ENCODE measurements around the gene ULK1. TPM values are rescaled to one million over a fixed set of nuclear protein-coding genes. Genes with fewer than 3 reads are reported as not detected.

Gene ULK1
- 80.7 TPM for total RNA-seq

DNA sequence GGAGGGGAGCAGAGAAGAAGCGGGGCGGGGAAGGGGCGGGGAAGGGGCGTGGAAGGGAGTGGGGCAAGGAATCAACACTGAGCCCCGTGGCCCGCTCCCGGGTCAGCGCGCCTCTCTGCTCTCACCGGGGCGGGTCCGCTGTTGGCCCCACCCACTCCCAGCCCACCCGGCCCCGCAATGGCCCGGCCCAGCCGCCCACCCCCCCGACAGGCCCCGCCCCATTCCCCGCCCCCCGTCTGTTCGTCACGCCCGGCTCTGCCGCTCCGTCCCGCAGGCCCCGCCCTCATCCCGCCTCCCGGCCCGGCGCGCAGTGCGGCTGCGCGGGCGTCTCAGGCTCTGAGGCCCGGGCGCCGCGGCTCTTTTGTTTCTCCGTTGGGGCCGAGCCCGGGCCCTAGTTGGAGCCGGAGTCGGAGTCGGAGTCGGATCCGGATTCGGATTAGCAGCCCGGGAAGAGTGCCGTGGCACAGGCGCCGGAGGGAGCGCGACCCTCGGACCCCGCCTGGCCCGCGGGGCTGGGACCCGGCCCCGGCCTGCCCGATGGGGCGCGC, at the start of gene ULK1:
TSS of gene ULK1 (plus strand) at position 310 of the 548 bp plus-strand sequence. CDS start 380 bp downstream, outside the sequence.
- peak; percentile 94 for DNase-seq (ENCODE audit: low spot score)

DNA sequence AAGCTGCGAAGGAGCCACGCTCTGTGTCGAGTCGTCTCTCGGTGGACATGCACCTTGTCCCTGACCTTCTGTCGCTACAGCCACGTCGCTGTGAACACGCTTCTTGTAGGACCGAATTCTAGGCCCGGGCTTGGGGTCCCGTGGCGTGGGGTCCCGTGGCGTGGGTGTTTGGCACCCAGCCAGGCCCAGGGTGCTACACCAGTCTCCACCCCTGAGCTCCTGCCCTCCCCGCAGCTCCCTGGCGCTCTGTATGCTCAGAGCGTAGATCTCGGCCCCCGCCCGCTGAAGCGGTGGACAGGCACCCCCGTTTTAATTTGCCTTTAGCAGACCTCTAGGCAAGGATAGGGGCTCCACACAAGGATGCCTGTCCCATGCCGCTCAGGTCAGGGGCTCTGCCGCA, 49.8 kb upstream of the ULK1 start:
- DNase-seq (ENCODE audit: low spot score): no peak

DNA sequence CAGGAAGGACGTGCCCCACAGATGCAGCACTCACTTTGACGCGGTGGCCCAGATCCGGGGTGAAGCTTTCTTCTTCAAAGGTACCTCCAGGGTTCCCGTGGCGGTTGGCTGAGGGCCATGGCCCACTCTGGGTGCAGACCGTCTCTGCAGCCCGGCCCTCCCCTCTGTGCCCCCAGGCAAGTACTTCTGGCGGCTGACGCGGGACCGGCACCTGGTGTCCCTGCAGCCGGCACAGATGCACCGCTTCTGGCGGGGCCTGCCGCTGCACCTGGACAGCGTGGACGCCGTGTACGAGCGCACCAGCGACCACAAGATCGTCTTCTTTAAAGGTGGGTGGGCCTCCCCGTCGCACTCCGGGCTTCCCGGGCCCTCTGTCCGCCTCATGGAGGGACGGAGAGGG, 49.3 kb upstream of the ULK1 start:
- DNase-seq (ENCODE audit: low spot score): no peak

DNA sequence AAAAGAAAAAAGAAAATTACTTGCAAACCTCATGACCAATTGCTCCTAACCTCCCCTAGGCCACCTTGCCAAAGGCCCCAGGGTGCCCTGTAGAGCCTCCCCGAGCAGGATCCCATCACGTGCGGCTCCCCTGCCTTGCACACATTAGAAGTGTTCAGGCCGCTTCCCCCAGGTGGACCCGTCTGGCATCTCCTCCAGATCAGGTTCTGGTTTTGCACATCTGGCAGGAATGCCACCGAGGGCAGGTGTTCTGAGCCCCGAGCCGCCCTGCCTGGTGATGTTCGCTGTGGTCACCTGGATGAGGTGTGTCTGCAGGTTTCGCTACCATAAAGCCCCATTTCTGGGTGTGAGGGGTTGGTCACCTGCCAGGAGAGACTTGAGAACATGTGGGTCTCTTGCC, 47.0 kb upstream of the ULK1 start:
- DNase-seq (ENCODE audit: low spot score): no peak

DNA sequence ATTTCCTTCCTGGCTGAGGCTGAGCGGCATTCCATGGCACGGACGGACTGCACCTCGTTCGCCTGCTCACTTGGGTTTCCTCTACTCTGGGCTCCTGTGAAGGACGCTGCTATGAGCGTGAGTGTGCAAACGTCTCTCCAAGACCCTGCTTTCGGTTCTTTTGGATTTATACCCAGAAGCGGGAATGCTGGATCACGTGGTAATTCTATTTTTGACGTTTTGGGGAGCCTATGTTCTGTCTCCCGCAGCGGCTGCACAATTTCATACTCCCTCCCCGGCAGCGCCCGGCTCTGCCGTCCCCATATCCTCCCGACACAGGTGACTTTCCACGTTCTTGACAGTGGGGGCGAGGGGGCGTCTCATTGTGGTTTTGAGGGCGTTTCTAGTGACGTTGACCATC, 45.7 kb upstream of the ULK1 start:
- DNase-seq (ENCODE audit: low spot score): no peak

DNA sequence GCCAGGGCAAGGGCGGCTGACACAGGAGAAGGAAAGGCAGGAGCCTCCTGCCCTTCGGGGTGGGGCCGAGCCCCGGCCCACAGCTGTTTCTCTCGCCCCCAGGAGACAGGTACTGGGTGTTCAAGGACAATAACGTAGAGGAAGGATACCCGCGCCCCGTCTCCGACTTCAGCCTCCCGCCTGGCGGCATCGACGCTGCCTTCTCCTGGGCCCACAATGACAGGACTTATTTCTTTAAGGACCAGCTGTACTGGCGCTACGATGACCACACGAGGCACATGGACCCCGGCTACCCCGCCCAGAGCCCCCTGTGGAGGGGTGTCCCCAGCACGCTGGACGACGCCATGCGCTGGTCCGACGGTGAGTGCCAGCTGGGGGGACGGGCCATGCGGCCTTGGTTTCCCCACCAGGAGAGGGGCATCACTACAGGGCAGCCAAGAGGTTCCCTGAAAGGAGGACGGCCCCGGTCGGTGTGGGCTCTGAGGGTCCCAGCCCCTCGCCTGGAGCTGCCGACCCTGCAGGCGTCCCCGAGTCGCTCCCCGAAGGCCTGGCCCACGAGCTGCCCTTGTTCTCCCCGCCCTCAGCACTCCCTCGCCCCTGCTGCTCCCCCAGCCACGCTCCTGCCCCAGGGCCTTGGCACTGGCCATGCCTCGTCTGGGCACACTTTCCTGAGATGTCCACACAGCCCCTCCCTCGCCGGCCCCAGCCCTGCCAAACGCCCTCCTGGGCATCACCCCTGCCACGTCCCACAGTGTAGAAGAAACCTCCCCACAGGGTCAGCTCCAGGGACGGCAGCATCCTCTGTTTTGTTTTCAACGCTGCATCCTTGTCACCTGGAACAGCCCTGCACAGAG, 44.5 kb upstream of the ULK1 start:
- DNase-seq (ENCODE audit: low spot score): no peak

DNA sequence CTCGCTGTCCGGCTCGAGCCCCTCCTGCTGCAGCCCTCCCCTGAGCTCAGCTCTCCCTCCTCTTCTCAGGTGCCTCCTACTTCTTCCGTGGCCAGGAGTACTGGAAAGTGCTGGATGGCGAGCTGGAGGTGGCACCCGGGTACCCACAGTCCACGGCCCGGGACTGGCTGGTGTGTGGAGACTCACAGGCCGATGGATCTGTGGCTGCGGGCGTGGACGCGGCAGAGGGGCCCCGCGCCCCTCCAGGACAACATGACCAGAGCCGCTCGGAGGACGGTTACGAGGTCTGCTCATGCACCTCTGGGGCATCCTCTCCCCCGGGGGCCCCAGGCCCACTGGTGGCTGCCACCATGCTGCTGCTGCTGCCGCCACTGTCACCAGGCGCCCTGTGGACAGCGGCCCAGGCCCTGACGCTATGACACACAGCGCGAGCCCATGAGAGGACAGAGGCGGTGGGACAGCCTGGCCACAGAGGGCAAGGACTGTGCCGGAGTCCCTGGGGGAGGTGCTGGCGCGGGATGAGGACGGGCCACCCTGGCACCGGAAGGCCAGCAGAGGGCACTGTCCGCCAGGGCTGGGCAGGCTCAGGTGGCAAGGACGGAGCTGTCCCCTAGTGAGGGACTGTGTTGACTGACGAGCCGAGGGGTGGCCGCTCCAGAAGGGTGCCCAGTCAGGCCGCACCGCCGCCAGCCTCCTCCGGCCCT, 43.4 kb upstream of the ULK1 start:
- DNase-seq (ENCODE audit: low spot score): no peak

DNA sequence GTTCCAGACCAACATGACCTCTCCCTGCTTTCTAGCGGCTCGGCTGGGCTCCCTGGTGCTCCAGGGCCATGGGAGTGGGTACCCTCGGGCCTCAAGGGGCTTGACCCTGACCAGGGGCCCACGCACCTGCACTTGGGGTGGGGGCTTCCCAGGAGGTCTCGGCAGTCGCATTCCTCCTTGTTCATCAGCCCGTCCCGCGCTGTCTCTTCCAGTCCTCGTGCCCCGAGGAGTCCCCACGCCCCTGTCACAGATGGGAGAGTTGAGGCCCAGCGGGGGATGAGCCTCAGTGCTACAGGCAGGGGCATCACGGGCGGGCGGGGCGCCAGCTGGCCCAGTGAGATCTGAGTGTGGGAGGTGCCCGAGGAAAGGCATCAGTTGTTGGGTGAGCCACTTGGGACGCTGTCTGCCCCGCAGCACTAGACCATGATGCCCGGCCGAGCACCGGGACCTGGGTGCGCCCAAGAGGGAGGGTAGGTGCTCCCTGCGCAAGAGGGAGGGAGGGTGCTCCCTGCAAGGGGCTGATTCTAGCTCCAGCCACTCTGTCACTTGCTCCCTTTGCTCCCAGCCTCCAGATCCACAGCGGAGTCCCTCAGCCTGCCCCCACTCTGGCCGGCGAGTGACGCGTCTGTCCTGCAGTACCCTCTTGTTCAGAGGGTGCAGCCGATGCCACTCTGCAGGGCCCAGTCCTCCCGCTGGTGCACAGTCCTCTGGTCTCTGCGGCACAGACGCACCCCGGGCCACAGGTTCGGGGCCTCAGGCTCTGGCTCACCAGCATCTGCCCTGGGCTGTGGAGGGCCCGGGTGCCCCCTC, 42.5 kb upstream of the ULK1 start:
- DNase-seq (ENCODE audit: low spot score): no peak

DNA sequence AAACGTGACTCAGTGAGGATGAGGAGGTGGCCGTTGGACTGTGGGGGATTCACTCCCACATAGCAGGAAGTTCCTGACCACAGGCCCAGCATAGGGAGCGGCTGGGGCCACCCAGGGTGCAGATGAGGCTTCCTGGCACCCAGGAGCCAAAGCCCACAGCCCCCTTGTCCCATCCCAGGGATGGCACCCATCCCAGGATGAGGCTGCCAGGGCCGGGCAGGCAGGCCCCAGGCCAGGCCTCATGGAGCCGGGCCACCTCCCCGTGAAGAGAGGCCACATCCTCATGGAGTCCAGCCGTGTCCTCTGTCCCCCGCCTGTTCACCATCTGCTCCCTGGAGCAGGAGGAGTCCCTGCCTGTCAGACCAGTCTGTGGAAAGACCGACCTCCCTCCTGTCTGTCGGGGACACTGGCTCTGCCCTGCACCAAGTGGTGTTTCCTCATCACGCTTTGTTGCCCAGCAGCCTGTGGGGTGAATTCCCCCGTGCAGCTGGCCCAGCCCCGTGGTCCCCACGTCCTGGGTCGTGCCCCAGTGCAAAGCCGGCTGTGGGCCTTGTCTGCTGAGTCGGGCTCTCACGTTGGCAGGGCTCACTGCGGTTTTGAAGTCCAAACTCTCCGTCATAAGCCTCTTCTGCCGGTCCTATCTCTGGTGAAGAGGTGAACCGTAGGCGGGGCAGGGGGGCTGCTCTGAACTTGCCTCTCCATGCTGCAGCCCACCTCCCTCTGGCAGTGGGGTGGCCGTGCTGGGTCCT, 41.7 kb upstream of the ULK1 start:
- DNase-seq (ENCODE audit: low spot score): no peak

DNA sequence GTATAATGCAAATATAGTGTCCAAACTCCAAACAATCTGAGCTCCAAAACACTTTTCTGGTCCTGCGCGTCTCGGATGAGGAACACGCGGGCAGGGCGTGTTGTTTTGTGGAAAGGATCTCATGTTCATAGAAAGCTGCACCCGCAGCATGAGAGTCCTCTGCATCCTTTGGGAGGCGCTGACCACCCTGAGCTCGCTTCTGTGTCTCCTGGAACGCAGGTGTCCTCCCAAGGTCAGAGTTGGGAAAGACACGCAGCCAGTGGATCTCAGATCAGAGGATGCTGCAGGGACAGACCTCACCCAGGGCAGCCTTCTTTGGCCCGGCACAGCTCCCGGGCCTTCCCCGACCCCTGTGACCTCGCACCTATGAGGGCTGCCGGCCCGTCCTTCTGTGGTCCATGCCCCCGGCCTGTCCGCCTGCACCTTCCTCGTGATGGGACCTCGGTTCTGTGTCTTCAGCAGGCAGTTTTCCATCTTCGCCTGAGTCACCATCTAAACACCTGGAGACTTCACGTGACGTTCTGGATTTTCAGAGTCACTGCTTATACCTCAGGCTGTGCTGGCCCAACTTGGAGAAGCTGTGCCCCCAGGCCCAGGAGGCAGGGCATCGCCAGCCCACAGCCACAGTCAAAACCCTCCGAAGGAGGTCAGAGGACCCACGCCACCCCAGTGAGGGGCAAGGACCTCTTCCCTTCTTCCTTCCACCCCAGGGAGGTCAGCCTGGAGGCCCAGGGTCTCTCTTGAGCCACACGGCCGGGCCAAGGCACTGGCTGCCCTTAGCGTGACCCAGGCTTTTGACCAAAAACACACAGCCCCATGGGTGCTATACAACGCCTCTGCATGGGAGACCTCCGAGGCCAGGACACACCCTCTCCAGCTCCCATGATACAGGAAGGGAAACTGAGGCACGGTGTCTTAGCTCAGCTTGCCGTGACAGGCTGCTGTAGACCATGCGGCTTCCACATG, 40.3 kb upstream of the ULK1 start:
- no peak for DNase-seq (ENCODE audit: low spot score)

DNA sequence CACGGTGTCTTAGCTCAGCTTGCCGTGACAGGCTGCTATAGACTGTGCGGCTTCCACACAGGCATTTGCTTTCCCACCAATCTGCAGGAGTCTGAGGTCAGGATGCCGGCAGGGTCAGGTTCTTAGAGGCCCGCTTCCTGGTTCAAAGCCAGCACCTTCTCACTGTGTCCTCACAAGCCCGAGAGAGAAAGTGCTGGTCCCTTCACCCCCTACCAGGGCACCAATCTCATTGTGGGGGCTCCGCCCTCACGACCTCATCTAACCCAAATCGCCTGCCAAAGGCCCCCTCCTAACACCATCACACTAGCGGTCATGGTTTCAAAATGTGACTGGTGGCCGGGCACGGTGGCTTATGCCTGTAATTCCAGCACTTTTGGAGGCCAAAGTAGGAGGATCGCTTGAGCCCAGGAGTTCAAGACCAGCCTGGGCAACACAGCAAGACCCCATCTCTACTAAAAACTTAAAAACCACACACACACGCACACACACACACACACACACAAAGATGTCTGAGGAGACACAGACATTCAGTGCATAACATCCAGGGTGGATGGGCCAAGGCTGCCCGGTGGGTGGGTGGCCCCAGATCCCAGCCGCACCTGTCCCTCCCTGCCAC, 39.5 kb upstream of the ULK1 start:
- no peak for DNase-seq (ENCODE audit: low spot score)

DNA sequence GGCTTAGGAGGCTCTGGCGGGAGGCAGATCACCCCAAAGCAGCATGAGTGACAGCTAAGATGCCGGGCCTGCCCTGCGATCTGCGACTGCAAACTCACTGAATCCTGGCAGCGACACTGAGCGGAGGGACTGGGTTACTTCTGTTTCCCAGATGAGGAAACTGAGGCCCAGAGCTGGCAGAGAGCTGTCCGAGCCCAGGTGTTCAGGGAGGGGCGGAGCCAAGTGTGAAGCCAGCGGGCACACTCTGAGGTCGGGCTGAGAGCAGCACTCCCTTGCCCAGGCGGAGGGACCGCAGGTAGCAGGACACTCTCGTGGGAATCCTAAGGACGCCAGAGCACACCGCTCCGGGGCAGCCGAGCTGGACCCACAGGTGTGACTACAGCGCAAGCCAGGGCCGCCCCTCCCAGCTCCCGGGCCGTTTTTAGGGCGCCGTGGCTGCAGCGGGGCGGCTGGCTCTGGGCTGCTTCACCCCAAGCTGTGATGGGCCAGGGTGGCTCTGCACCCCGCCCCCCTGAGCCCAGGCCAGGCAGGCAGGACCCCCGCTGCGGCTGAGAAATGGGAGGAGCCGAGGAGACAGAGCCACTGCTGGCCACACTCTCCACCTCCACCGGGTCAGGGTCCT, 38.8 kb upstream of the ULK1 start:
- no peak for DNase-seq (ENCODE audit: low spot score)

DNA sequence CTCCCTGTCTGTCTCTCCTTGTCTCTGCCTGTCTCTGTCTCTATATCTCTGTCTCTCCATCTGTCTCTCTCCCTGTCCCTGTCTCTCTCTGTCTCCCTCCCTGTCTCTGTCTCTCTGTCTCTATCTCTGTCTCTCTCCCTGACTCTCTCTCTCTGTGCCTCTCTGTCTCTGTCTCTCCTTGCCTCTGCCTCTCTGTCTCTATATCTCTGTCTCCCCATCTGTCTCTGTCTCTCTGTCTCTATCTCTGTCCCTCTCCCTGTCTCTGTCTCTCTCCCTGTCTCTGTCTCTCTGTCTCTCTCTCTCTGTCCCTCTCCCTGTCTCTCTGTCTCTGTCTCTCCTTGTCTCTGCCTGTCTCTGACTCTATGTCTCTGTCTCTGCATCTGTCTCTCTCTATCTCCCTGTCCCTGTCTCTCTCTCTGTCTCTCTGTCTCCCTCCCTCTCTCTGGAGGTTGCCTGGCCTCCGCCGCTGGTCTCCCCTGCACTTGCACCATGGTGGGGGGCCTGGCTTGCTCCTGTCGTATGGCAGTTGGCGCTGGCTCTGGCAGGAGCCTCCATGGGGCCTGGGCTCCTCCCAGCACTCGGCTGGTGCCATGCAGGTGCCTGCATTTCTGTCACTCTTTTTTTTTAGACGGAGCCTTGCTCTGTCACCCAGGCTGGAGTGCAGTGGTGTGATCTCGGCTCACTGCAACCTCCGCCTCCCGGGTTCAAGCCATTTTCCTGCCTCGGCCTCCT, 37.9 kb upstream of the ULK1 start:
- no peak for DNase-seq (ENCODE audit: low spot score)

DNA sequence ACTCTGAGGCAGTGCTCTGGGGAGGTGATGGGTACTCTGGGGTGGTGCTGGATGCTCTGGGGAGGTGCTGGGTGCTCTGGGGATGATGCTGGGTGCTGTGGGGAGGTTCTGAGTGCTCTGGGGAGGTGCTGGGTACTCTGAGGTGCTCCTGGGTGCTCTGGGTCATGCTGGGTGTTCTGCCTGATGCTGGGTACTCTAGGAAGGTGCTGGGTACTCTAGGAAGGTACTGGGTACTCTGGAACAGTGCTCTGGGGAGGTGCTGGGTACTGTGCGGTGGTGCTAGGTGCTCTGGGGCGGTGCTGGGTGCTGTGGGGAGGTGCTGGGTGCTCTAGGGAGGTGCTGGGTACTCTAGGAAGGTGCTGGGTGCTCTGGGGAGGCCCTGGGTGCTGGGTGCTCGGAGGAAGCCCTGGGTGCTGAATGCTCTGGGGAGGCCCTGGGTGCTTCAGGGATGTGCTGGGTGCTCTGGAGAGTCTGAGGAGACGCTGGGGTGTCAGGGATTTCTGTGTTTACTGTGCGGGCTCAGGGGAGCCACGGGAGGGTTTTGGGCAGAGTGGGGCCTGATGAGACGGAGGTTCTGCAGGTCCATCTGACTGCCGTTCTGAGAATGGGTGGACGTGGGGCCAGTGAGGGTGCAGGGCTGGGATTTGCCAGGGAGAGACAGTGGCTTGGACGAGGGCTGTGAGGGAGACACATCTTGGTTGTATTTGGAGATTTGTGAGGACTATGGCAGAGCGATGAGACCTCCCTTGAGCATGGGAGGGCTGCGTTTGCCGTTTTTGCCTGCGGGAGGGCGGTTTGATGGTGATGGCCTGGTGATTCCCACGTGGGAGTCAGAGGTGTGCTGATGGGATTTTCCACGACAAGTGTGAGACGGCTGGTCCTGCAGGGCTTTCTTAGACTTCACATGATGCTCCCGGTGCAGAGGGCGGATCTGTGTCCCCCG, 36.2 kb upstream of the ULK1 start:
- DNase-seq (ENCODE audit: low spot score): no peak

DNA sequence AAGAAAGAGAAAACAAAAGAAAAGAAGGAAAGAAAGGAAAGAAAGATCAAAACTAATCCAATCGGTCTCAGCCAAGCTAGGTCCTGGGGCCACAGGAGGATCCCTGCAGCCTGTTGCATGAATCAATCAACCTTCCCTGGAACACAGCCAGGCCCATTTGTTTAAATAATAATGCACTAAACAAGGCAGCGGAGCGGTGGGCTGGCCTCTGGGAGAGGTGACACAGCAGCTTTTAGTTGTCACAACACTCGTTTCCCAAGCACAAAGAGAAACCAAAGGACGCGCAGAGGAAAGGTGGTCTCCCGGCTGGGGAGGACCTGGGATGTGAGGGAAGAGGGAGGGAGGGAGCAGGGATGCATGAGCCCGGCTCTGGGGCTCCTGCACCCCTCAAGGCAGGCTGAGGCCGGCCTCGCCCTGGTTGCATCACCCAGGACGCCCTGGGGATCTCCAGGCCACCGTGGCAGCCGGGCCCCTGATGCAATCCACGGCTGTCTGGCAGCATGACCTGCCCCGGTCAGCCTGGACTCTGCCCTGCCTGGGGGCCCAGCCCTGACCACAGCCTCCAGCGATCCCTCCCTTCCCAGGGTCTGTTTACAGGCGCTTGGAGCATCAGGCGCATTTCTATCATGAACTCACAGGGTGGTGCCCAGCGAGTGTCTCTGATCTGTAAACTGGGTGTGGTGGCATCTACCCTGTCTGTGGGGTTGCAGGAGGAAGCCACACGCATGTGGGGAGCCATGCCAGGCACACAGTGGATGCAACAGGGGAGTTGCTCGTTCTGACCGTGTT, 33.8 kb upstream of the ULK1 start:
- DNase-seq (ENCODE audit: low spot score): no peak

DNA sequence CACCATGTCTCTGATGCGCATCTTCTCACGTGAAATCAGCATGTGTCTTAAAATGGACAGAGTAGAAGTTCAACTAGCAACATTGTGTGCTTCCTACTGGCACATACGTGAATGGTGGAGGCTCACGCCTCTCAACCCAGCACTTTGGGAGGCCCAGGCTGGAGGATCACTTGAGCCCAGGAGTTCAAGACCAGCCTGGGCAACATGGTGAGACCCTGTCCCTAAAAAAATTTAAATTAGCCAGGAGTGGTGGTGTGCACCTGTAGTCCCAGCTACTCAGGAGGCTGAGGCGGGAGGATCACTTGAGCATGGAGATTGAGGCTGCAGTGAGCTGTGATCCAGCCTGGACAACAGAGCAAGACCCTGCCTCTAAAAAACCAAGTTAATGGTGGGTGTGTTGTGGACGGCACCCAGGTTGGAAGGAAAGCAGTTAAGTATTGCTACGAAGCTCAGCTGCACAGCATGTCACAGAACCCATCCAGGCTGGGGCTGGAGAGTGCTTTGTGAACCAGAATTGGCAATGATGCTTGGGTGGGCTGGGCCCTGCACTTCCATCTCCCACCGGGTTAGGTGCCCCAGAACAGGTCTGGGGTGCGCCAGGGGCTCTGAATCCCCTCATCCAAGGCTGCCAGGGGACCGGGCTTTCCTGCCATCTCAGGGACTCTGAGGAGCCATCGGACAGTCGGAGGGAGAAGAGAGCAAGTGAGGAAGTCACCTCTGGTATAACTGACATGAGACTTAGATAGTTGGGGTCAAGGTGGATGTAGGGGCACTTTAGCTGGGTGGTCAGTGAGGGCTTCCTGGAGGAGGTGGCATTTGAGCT, 33.0 kb upstream of the ULK1 start:
- DNase-seq (ENCODE audit: low spot score): no peak
